K562 (cell line): ENCODE measurements around the gene GPC2. TPM values are rescaled to one million over a fixed set of nuclear protein-coding genes. Genes with fewer than 3 reads are reported as not detected.

Experiments
- BCOR ChIP-seq: fragments of 450-650 bp; IDR thresholded peaks from 2 replicates; pipeline ENCODE4 v1.6.1; 2016
- E2F3 ChIP-seq: fragments of 250-450 bp; sonication (Bioruptor Pico); IDR thresholded peaks from 2 replicates; pipeline ENCODE4 v1.4.0; 2020; ENCODE audit warnings: mild to moderate bottlenecking
- HIVEP1 ChIP-seq: fragments of 250-450 bp; sonication (Bioruptor Pico); IDR thresholded peaks from 2 replicates; pipeline ENCODE4 v1.4.0; 2020; ENCODE audit warnings: mild to moderate bottlenecking
- HNRNPL ChIP-seq: fragments of 200-400 bp; formaldehyde crosslinking; IDR thresholded peaks from 2 replicates; pipeline ENCODE4 v1.6.1; 2017; ENCODE audit warnings: low read depth, mild to moderate bottlenecking, low read length
- KDM1A ChIP-seq, 2 experiments: fragments of 450-650 bp; IDR thresholded peaks; 2 replicates each; pipeline ENCODE4 v1.6.1; 2016; ENCODE audit warnings: mild to moderate bottlenecking in 2 of 2
- MIER1 ChIP-seq: fragments of 450-650 bp; IDR thresholded peaks from 2 replicates; pipeline ENCODE4 v1.6.1; 2016; ENCODE audit warnings: antibody characterized with exemption, mild to moderate bottlenecking, low read depth
- NFE2L1 ChIP-seq: fragments of 450-650 bp; IDR thresholded peaks from 2 replicates; pipeline ENCODE4 v1.6.1; 2016; ENCODE audit warnings: missing genetic modification characterization, low read depth, mild to moderate bottlenecking, missing compliant biosample characterization, moderate library complexity, borderline replicate concordance
- NFIC ChIP-seq: fragments of 450-650 bp; IDR thresholded peaks from 2 replicates; pipeline ENCODE4 v1.6.1; 2017; ENCODE audit warnings: mild to moderate bottlenecking, inconsistent platforms
- PHF20 ChIP-seq: fragments of 450-650 bp; IDR thresholded peaks from 2 replicates; pipeline ENCODE4 v1.6.1; 2018; ENCODE audit not compliant: partially characterized antibody
- POLR2A ChIP-seq: fragments of 450-650 bp; conservative IDR thresholded peaks from 2 replicates; pipeline ENCODE4 v1.6.1; 2016
- PRPF4 ChIP-seq: fragments of 200-400 bp; formaldehyde crosslinking; IDR thresholded peaks from one replicate; pipeline ENCODE4 v1.6.1; 2017; ENCODE audit warnings: low read length, low read depth, mild to moderate bottlenecking; ENCODE audit not compliant: insufficient read depth, poor library complexity, severe bottlenecking
- SIRT6 ChIP-seq: IDR thresholded peaks from one replicate; pipeline ENCODE4 v1.6.1; 2012; ENCODE audit warnings: low read depth, mild to moderate bottlenecking, control low read depth, inconsistent platforms, low read length, moderate library complexity
- SMAD3 ChIP-seq: fragments of 450-650 bp; formaldehyde crosslinking; conservative IDR thresholded peaks from 2 replicates; pipeline ENCODE4 v1.4.0; 2020; ENCODE audit warnings: mild to moderate bottlenecking
- SMARCA4 ChIP-seq: fragments of 450-650 bp; IDR thresholded peaks from 2 replicates; pipeline ENCODE4 v1.6.1; 2016
- YBX1 ChIP-seq: fragments of 450-650 bp; IDR thresholded peaks from 2 replicates; pipeline ENCODE4 v1.7.1; 2016; ENCODE audit warnings: mild to moderate bottlenecking
- ZNF668 ChIP-seq: fragments of 250-450 bp; sonication (Bioruptor Pico); IDR thresholded peaks from 2 replicates; pipeline ENCODE4 v1.8.0; 2022; ENCODE audit warnings: mild to moderate bottlenecking, inconsistent platforms
- polyA plus RNA-seq, 8 experiments: library from polyadenylated mRNA; depleted of rRNA in 4 of 8; stranded (reverse) in 5 of 8; unstranded in 3 of 8; fragments of >200 nt; fragmentation: Nextera tagmentation in 2 of 8; fragmentation: Illumina TruSeq in 1 of 8; extraction: Ambion mirVana in 2 of 8; extraction: Trizol in 1 of 8; gene quantifications; 2 replicates each; pipeline versions ENCODE4 v1.2.1 to v1.2.3, GENCODE V29; 2011 to 2014; ENCODE audit warnings: inconsistent platforms in 1 of 8, missing spikeins in 1 of 8
- total RNA-seq, 7 experiments: library from RNA; depleted of rRNA in 6 of 7; stranded (reverse); fragments of >200 nt in 6 of 7; fragmentation: Illumina TruSeq in 2 of 7; extraction: Trizol in 2 of 7; gene quantifications; 2 replicates each; pipeline versions ENCODE4 v1.2.1 to v1.2.3, GENCODE V29; 2011 to 2021; ENCODE audit warnings: low replicate concordance in 1 of 7
- TF ChIP-seq, protein P1 (sequence below): fragments of 450-650 bp; formaldehyde crosslinking; conservative IDR thresholded peaks from 2 replicates; pipeline ENCODE4 v1.4.0; 2022; ENCODE audit warnings: mild to moderate bottlenecking, missing genetic modification characterization
- TF ChIP-seq, protein P2 (sequence below): fragments of 250-450 bp; sonication (Bioruptor Pico); IDR thresholded peaks from 2 replicates; pipeline ENCODE4 v1.5.0; 2021
- TF ChIP-seq, protein P3 (sequence below): fragments of 450-650 bp; formaldehyde crosslinking; IDR thresholded peaks from 2 replicates; pipeline ENCODE4 v1.4.0; 2020; ENCODE audit warnings: mild to moderate bottlenecking, moderate library complexity
- TF ChIP-seq, protein P4 (sequence below): fragments of 250-450 bp; sonication (Bioruptor Pico); IDR thresholded peaks from 2 replicates; pipeline ENCODE4 v1.8.0; 2022; ENCODE audit warnings: inconsistent platforms
- TF ChIP-seq, protein P5 (sequence below): sonication (generic); formaldehyde crosslinking; IDR thresholded peaks from 2 replicates; pipeline ENCODE4 v1.4.0; 2020; ENCODE audit warnings: mild to moderate bottlenecking, missing genetic modification reagents
- TF ChIP-seq, protein P6 (sequence below), 2 experiments: fragments of 250-450 bp in 1 of 2; fragments of 450-650 bp in 1 of 2; sonication (Bioruptor Pico) in 1 of 2; IDR thresholded peaks; 2 replicates each; pipeline versions ENCODE4 v1.6.1 to v1.8.0; 2016 to 2021; ENCODE audit warnings: mild to moderate bottlenecking in 2 of 2, moderate library complexity in 2 of 2, missing compliant biosample characterization in 1 of 2, missing genetic modification characterization in 1 of 2

GPC2 gene
- total and polyA plus RNA-seq, 9 of the 15 experiments (the other 6 are each of a cell fraction or from before 2014, with no cell fraction given): 0.06 to 7.7 (median 1.4) TPM; not detected in 1

DNA sequence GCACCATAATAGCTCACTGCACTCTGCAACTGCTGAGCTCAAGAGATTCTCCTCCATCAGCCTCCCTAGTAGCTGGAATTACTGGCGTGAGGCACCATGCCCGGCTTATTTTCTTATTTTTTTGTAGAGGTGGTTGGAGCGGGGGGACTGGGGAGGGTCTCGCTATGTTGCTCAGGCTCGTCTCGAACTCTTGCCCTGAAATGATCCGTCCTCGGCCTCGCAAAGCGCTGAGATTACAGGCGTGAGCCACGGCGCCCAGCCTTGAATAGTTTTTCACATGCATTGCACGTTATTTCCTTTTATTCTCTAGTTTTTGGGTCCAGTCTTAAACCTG, 29.0 kb downstream of the GPC2 start (continued):
- TF ChIP-seq PRPF4: no peak
- TF ChIP-seq, protein P1, sequence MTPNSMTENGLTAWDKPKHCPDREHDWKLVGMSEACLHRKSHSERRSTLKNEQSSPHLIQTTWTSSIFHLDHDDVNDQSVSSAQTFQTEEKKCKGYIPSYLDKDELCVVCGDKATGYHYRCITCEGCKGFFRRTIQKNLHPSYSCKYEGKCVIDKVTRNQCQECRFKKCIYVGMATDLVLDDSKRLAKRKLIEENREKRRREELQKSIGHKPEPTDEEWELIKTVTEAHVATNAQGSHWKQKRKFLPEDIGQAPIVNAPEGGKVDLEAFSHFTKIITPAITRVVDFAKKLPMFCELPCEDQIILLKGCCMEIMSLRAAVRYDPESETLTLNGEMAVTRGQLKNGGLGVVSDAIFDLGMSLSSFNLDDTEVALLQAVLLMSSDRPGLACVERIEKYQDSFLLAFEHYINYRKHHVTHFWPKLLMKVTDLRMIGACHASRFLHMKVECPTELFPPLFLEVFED: peak; percentile 74; the same call in 1 of the 2 replicates
- TF ChIP-seq, protein P2, sequence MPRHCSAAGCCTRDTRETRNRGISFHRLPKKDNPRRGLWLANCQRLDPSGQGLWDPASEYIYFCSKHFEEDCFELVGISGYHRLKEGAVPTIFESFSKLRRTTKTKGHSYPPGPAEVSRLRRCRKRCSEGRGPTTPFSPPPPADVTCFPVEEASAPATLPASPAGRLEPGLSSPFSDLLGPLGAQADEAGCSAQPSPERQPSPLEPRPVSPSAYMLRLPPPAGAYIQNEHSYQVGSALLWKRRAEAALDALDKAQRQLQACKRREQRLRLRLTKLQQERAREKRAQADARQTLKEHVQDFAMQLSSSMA (CRISPR knock-in tag): peak; percentile 49; the same call in 1 of the 2 replicates
- TF ChIP-seq YBX1: no peak
- TF ChIP-seq HNRNPL: no peak
- no peak for TF ChIP-seq SIRT6
- TF ChIP-seq SMAD3 (CRISPR knock-in tag): 0 out of 2 replicates have a peak, but pooled peaks have one; percentile 25
- TF ChIP-seq, protein P3, sequence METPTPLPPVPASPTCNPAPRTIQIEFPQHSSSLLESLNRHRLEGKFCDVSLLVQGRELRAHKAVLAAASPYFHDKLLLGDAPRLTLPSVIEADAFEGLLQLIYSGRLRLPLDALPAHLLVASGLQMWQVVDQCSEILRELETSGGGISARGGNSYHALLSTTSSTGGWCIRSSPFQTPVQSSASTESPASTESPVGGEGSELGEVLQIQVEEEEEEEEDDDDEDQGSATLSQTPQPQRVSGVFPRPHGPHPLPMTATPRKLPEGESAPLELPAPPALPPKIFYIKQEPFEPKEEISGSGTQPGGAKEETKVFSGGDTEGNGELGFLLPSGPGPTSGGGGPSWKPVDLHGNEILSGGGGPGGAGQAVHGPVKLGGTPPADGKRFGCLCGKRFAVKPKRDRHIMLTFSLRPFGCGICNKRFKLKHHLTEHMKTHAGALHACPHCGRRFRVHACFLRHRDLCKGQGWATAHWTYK: 0 out of 2 replicates have a peak, but pooled peaks have one; percentile 29
- peak; percentile 47 for TF ChIP-seq PHF20
- TF ChIP-seq POLR2A: no peak
- TF ChIP-seq ZNF668 (CRISPR knock-in tag): 0 out of 2 replicates have a peak, but pooled peaks have one; percentile 42
- 0 out of 2 replicates have a peak, but pooled peaks have one; percentile 20 for TF ChIP-seq SMARCA4
- TF ChIP-seq, protein P4, sequence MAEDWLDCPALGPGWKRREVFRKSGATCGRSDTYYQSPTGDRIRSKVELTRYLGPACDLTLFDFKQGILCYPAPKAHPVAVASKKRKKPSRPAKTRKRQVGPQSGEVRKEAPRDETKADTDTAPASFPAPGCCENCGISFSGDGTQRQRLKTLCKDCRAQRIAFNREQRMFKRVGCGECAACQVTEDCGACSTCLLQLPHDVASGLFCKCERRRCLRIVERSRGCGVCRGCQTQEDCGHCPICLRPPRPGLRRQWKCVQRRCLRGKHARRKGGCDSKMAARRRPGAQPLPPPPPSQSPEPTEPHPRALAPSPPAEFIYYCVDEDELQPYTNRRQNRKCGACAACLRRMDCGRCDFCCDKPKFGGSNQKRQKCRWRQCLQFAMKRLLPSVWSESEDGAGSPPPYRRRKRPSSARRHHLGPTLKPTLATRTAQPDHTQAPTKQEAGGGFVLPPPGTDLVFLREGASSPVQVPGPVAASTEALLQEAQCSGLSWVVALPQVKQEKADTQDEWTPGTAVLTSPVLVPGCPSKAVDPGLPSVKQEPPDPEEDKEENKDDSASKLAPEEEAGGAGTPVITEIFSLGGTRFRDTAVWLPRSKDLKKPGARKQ (CRISPR knock-in tag): no peak
- peak; percentile 41; the same call in 1 of the 2 replicates for TF ChIP-seq MIER1
- peak; percentile 56; the same call in 1 of the 2 replicates for TF ChIP-seq BCOR
- TF ChIP-seq NFIC: peak; percentile 9; the same call in 1 of the 2 replicates
- TF ChIP-seq E2F3 (CRISPR knock-in tag): no peak
- no peak for TF ChIP-seq NFE2L1 (tag)
- TF ChIP-seq, protein P5, sequence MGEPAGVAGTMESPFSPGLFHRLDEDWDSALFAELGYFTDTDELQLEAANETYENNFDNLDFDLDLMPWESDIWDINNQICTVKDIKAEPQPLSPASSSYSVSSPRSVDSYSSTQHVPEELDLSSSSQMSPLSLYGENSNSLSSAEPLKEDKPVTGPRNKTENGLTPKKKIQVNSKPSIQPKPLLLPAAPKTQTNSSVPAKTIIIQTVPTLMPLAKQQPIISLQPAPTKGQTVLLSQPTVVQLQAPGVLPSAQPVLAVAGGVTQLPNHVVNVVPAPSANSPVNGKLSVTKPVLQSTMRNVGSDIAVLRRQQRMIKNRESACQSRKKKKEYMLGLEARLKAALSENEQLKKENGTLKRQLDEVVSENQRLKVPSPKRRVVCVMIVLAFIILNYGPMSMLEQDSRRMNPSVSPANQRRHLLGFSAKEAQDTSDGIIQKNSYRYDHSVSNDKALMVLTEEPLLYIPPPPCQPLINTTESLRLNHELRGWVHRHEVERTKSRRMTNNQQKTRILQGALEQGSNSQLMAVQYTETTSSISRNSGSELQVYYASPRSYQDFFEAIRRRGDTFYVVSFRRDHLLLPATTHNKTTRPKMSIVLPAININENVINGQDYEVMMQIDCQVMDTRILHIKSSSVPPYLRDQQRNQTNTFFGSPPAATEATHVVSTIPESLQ (CRISPR knock-in tag): 0 out of 2 replicates have a peak, but pooled peaks have one; percentile 94
- TF ChIP-seq KDM1A (IDR thresholded peaks at IDR 0.05): 0 out of 4 replicates have a peak, but pooled peaks of 1 of the 2 experiments have one; percentile 10
- TF ChIP-seq, protein P6, sequence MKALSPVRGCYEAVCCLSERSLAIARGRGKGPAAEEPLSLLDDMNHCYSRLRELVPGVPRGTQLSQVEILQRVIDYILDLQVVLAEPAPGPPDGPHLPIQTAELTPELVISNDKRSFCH (CRISPR knock-in tag; IDR thresholded peaks at IDR 0.05): no peak
- TF ChIP-seq, protein P6 (tag; IDR thresholded peaks at IDR 0.05): 0 out of 2 replicates have a peak, but pooled peaks have one; percentile 21
- peak; percentile 79 for TF ChIP-seq HIVEP1
